HG03571 (cell line): ENCODE results near the gene ZFX.

ENCODE experiments used
- ATAC-seq: cut with Tn5 transposase; IDR thresholded peaks from one replicate; pipeline ENCODE4 v1.9.1; 2021; ENCODE audit not compliant: unreplicated experiment

Gene ZFX

GRCh38 chrX:24231641-24232179 lies 82.2 kb downstream of the ZFX start:
- ATAC-seq, result no peak

GRCh38 chrX:24232796-24233195 lies 83.3 kb downstream of the ZFX start:
- ATAC-seq, result no peak

DNA sequence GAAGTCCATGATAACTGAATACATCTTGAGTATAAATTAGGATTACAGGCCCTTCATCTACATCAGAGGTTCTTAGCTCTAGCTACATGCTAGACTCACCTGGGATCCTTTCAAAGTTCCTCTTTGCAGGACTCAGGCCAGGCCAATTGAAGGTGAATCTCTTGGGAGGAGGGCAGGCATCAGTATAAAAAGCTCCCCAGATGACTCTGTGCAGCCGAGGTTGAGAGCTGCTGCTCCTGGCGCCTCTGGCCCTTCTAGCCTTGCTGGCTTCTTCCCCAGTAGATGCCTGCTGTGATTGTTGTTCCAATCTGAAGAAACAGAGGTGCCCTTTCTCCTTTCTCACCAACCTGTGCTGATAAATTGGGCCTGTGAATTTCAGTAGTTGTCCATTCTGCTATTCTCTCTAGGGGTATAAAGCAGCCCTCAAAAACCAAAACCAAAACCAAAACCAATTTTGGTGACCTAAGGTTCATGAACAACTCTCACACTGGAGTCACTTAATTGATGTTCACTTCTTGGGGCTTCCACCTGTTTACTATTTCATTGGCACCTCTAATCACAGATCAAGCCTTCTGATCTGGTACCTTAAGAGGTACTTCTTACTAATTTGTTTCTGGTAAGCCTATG lies 85.7 kb downstream of the ZFX start:
- ATAC-seq, result no peak

GRCh38 chrX:24241822-24242648 lies 92.5 kb downstream of the ZFX start:
- peak; percentile 6 for ATAC-seq

GRCh38 chrX:24242649-24243175 lies 93.2 kb downstream of the ZFX start:
- ATAC-seq, result peak; percentile 77

DNA sequence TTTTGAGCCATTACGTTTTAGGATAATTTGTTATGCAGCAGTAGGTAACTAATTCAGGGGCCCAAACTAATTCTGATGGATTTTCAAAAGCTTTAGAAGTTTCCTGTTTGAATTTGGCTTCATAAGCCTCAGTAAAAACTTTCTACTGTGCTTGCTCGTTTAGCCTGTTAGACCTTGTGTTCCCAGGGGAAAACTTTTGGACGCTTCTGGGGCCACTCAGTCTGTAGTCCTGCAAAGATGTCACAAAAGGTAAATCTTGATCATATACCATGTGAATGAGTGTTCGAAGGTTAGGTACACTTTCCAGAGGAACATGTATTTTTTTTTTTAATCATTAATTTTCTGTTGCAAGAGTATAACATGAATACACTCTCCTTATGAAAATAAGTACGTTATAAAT lies 93.7 kb downstream of the ZFX start:
- peak; percentile 49 for ATAC-seq

- no peak for ATAC-seq
These were observed 94.2 kb downstream of the ZFX start for GRCh38 chrX:24243692-24244091.

- ATAC-seq, result no peak
These were observed 95.7 kb downstream of the ZFX start for GRCh38 chrX:24245202-24245601.

DNA sequence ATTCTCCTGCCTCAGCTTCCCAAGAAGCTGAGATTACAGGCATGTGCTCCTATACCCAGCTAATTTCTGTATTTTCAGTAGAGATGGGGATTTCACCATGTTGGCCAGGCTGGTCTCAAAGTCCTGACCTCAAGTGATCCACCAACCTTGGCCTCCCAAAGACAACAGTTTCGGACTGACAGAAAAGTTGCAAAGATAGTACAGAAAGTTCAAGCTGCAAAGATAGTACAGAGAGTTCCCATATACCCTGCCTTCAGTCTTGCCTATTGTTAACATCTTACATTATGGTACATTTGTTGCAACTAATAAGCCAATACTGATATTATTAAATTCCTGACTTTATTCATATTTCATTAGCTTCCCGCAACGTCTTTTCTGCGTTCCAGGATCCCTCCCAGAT lies 98.5 kb downstream of the ZFX start:
- no peak for ATAC-seq

DNA sequence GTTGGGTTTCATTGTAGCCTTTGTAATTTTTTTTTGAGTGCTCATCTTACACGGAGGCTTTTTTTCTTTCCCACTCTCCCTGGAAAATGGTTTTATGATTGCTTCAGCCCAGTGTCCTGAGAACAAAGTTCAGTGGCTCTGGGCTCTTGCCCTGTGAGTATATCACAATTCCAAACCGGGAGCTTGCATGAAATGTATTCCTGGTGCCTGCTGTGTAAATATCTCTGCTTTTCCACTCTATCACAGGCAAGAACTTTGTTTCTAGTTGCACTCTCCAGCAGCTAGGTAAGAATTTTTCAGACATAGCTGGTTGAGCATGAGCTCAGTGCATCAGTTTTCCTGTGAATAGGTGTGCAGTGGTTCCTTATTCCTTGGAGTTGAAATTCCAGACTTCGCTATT lies 103.5 kb downstream of the ZFX start:
- no peak for ATAC-seq

DNA sequence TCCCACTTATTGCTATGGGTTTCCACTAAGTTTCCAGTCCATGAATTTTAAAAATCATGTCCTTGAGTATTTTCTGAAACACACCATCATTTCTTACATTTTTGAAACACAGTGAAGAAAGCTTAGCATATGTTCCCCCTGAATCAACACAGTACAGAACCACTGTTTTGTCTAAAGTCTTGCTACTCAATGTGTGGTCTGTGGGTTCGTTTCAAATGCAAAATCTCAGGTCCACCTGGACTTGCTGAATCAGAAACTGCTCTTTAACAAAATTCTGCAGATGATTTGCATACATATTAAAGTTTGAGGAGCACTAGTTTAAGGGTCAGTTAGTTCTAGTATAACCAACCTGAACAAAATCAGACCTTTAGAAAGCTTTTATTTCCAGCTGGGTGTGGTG lies 103.9 kb downstream of the ZFX start:
- ATAC-seq, result peak; percentile 66

DNA sequence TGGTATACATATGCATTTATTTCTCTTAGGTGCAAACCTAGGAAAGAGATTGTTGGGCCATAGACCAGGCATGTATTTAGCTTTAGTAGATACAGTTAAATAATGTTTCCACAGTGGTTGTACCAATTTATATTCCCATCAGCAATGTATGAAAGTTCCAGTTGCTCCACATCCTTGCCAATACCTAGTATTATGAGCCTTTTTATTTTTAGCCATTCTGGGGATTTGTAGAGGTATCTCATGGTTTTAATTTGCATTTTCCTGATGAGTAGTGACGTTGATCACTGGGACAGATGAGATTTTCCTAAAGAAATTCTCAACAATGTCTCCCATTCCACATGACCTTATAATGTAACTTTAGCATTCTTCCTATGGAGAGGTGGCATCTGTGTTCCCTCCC lies 107.5 kb downstream of the ZFX start:
- no peak for ATAC-seq

DNA sequence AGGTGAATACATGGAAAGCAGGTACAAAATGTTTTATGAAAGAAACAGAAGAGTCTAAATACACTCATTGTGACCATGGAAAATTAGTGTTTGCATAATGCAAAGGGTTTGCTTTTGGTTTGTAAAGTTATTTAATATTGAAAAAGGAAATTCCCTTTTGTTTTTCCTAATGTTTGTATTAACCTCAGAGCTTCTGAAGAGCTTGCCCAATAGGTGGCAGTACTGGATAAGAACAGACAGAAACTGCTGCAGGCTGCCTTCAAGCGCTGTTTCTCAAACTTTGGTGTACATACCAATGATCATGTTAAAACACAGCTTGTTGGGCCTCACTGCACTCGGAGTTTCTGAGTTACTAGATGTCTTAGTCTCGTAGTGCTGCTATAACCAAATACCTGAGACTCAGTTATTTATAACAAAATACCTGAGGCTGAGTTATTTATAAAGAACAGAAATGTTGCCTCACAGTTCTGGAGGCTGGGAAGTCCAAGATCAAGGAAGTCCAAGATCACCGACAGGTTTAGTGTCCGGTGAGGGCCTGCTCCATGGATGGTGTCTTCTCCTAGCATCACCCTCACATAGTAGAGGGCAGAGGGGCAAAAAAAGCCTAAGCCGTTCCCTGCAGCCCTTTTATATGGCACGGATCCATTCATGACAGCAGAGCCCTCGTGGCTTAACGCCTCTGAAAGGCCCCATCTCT lies 110.2 kb downstream of the ZFX start:
- ATAC-seq, result no peak

DNA sequence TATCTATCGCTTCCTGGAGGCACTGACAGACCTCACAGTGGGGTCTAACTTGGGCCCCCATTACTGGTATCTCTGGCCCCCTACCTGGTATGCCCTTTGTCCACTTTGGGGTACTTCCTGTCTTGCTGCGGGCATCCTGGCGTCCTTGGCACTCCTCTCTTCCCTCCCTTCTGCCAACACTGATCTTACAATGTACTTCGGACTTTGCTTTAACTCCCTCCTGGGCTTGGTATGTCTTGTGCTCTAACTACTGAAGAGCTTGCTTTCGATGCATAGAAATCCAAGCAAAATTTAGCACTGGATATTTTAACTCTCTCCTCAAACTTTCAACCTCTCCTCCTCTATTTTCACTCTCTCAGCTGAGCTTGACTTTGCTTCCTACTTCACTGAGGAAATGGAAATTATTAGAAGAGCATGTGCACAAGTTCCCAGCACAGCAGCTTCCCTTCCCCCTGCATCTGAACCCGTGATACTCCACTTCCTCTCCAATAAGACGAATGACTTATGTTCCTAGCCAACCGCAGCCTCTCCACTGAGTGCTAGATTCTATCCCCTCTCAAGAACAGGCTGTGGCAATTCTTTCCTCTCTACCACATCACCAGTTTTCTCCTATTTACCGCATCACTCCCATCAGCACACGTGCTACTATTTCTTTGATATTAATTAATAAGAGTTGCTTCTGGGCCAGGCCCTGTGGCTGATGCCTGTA lies 111.5 kb downstream of the ZFX start:
- no peak for ATAC-seq

DNA sequence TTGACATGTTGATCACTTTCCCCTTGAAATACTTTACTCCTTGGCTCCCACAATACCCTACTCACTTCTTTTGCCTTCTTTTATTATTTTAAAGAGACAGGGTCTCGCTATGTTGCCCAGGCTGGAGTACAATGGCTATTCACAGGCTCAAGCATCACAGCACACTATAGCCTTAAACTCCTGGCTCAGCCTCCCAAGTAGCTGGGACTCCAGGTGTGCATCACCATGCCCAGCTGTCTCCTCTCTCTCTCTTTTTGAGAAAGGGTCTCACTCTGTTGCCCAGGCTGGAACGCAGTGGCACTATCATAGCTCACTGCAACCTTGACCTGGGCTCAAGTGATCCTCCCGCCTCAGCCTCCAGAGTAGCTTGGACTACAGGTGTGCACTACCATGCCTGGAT lies 112.8 kb downstream of the ZFX start:
- no peak for ATAC-seq

DNA sequence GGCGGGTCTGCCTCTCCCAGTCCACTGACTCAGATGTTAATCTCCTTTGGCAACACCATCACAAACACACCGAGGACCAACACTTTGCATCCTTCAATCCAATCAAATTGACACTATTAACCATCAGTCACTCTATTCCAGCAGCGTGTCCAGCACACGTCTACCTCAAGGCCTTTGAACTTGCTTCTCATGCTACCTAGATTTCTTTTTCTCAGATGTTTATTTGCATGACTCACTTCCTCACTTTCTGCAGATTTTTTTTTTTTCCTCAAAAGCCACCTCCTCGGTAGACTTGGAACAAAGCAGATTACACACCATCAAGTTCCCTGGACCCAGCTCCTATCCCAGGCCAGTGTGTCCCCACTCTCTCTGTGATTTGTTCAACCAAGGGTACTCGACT lies 114.9 kb downstream of the ZFX start:
- ATAC-seq, result no peak
